Fibroblast of villous mesenchyme (primary cell): Measurements from ENCODE around the gene VASP. TPM values are rescaled to one million over a fixed set of nuclear protein-coding genes. Genes with fewer than 3 reads are reported as not detected.

Source experiments
- DNase-seq: peaks from one replicate; pipeline ENCODE4 v3.0.0-alpha.2; 2010; ENCODE audit warnings: low read depth
- H3K4me3 ChIP-seq: 2 replicates; pipeline ENCODE4 v1.5.1; 2011; ENCODE audit warnings: low read depth, mild to moderate bottlenecking, low read length
- CTCF ChIP-seq: IDR thresholded peaks from 2 replicates; pipeline ENCODE4 v1.5.1; 2012; ENCODE audit warnings: low read depth, mild to moderate bottlenecking, low read length; ENCODE audit not compliant: insufficient read depth
- total RNA-seq: library from RNA; depleted of rRNA; stranded (reverse); fragments of >200 nt; gene quantifications from 2 replicates; pipeline ENCODE4 v1.2.3, GENCODE V29; 2012

The VASP gene
- total RNA-seq, 1 donor, result 158 TPM

GRCh38 chr19:45539459-45539858 is 32.2 kb downstream of the VASP start:
- no peak overlapping the region for H3K4me3 ChIP-seq
- no peak for TF ChIP-seq CTCF
- no peak for DNase-seq

GRCh38 chr19:45542234-45542668 is 35.0 kb downstream of the VASP start:
- no peak for DNase-seq
- TF ChIP-seq CTCF, result no peak
- H3K4me3 ChIP-seq, result no peak overlapping the region

DNA sequence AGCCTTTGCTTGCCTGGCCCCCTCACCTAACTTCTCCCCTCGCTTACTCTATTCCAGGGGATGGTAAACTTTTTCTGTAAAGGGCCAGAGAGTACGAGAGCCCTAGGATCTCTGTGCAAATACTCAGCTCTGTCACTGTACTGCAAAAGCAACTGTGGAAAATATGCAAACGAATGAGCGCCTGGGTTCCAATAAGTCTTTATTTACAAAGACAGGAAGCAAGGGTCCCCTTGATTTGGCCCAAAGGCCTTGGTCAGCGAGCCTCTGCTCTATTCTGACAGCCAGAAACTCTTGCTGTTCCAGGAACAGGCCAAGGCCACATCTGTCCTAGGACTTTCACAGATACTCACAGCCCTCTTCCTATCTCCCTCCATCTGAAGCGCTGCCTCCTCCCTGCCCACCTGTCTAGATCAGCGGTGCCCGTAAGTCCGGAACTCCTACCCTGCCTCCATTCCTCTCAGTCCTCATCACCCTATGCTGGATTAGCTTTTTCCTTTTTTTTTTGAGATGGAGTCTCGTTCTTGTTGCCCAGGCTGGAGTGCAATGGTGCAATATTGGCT is 40.0 kb downstream of the VASP start:
- no peak for TF ChIP-seq CTCF
- no peak for DNase-seq
- no peak overlapping the region for H3K4me3 ChIP-seq

DNA sequence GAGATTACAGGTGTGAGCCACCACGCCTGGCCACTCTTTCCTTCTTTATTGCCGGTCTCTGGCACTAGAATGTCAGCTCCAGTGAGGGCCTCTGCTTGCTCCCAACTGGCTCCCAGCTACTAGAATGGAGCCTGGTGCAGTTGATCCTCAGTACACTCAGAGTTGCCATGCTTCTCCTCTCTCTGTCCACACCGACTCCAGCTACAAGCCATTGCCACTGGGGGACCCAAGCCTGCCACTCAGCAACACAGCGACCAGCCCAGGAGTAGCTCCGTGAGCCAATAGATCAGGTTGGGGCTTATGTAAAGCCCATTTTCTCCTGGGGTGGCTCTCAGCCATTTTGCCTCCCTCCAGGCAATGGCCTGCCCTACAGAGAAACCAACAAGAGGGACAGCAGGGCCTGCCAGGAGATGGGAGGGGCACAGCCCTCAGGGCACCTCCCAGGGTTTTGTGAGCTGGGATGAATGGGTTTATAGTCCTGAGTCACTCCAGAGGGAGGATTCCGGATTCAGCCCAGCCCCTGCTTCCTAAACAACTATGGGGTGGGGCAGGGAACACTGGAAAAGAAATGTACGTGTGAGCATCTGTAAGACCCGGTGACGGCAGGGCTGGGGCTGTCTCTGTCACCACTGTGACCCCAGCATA is 40.8 kb downstream of the VASP start:
- no peak for TF ChIP-seq CTCF
- H3K4me3 ChIP-seq, result no peak overlapping the region
- DNase-seq, result peak; percentile 58

DNA sequence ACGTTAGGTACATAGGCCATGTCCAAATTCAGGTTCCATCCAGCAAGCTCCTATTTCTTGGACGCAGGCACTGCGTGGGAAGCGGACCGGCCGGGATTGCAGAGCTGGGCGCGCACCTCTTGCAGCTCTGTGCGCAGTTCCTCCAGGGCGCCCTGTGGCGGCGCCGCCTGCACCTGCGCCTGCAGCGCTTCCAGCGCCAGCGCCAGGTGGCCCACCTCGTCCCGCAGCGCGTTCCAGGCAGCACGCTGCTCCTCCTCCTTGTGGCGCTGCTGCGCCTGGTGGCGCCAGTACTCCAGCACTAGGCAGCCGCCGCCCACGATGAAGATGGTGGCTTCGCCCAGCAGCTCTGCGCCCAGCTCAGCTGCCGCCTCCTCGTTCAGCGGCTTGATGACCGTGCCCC is 46.2 kb downstream of the VASP start:
- H3K4me3 ChIP-seq, result no peak overlapping the region
- DNase-seq, result no peak
- TF ChIP-seq CTCF, result no peak

DNA sequence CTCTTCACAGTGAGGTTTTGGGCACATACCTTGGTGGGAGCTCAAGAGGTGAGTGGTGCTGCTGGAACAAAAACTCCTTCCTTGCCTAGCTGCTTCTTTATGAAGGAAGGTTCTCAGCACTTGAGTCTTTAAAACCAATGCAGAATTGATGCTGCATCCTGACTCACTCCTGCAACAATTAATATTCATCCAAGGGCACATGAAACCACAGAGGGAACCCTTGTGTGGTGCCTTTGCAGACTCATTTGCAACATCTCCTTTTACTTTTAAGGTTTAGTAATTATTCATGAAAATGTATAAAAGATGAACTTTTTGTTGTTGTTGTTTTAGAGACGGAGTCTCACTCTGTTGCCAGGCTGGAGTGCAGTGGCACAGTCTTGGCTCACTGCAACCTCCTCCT is 47.2 kb downstream of the VASP start:
- TF ChIP-seq CTCF, result no peak
- DNase-seq, result no peak
- no peak overlapping the region for H3K4me3 ChIP-seq

- TF ChIP-seq CTCF, result no peak
- DNase-seq, result no peak
- no peak overlapping the region for H3K4me3 ChIP-seq
Measured at GRCh38 chr19:45556835-45557234, 49.6 kb downstream of the VASP start.
